Measurements from ENCODE around the gene NQO1. TPM values are rescaled to one million over a fixed set of nuclear protein-coding genes. Genes with fewer than 3 reads are reported as not detected.
A peak's percentile ranks its signal among the peaks of the same experiment; 100 is the strongest.
"Not testable (repeated sequence)": the region's sequence is repeated elsewhere in the genome, so short reads cannot be mapped to it uniquely, and the experiment has no call there.

Gene NQO1
- total RNA-seq, 2 experiments from 2014 or later: 7.6 to 8.1 TPM

GRCh38 chr16:69762814-69763598 is 36.6 kb upstream of the NQO1 start:
- TF ChIP-seq CTCF (IDR thresholded peaks at IDR 0.05): no peak
- CTCF ChIA-PET: interaction anchor here (1.0 to 2.6 kb wide), 4 partner anchors 8 to 54 kb away, joined by 4 to 22 read pairs (median 4); partner anchors contain the start of gene NOB1
- ATAC-seq (peak; percentile 55), DNase-seq (peak; percentile 27)
- Mint-ChIP-seq H3K27me3 (no peaks in the 10 kb centered on the region), H3K27ac (peak overlapping the region; percentile 93), H3K4me1 (ENCODE audit: low read depth) (peaks cover 39% of the 10 kb centered on the region), H3K9me3 (no peaks in the 10 kb centered on the region), H3K4me3 (peak overlapping the region; percentile 88), H3K36me3 (ENCODE audit: low read depth) (peaks cover 1% of the 10 kb centered on the region)
- POLR2A ChIA-PET: interaction anchor here (0.7 to 2.2 kb wide), 7 partner anchors 9 to 547 kb away, joined by 3 to 23 read pairs (median 4); partner anchors contain the start of genes NOB1 and NQO1
- intact Hi-C loops (cut with micrococcal nuclease): no loop called here

GRCh38 chr16:69761983-69762813 is 35.8 kb upstream of the NQO1 start, which contains the start of gene WWP2:
TSS of gene WWP2 (plus strand) at chr16:69762332. CDS start at chr16:69787011, 24,679 bp downstream.
- ATAC-seq: peak; percentile 78
- DNase-seq: peak; percentile 80
- no peaks in the 10 kb centered on the region for H3K27me3 Mint-ChIP-seq
- ChIA-PET CTCF (interaction anchor here (0.5 to 2.6 kb wide), 5 partner anchors 7 to 493 kb away, joined by 3 to 22 read pairs (median 4); partner anchors contain the start of gene NOB1), POLR2A (interaction anchor here (0.9 to 2.2 kb wide), 10 partner anchors 8 to 422 kb away, joined by 3 to 23 read pairs (median 4); partner anchors contain the start of genes NOB1, NQO1 and TERF2)
- H3K36me3 Mint-ChIP-seq (ENCODE audit: low read depth): peaks cover 1% of the 10 kb centered on the region
- peak within 1 kb of the TSS; percentile 88 for H3K4me3 Mint-ChIP-seq
- no peaks in the 10 kb centered on the region for H3K9me3 Mint-ChIP-seq
- peak within 1 kb of the TSS; percentile 93 for H3K27ac Mint-ChIP-seq
- intact Hi-C loops (cut with micrococcal nuclease): no loop called here
- no peak for TF ChIP-seq CTCF (IDR thresholded peaks at IDR 0.05)
- H3K4me1 Mint-ChIP-seq (ENCODE audit: low read depth): peaks cover 31% of the 10 kb centered on the region

- H3K9me3 Mint-ChIP-seq; ATAC-seq; H3K27me3 Mint-ChIP-seq; DNase-seq; H3K27ac Mint-ChIP-seq; H3K4me3 Mint-ChIP-seq; CTCF ChIA-PET; intact Hi-C loops (cut with micrococcal nuclease): not testable (repeated sequence)
- H3K4me1 Mint-ChIP-seq (ENCODE audit: low read depth): peaks cover 17% of the 10 kb centered on the region
- peaks cover 20% of the 10 kb centered on the region for H3K36me3 Mint-ChIP-seq (ENCODE audit: low read depth)
- POLR2A ChIA-PET: interaction anchor here (0.6 to 0.8 kb wide), 2 partner anchors 16 to 173 kb away, joined by 3 read pairs; no protein-coding TSS in a partner anchor
These were observed 31.0 kb upstream of the NQO1 start for GRCh38 chr16:69757375-69757774.

- Mint-ChIP-seq H3K27me3 (no peaks in the 10 kb centered on the region), H3K27ac (no peak overlapping the region), H3K36me3 (ENCODE audit: low read depth) (peaks cover 27% of the 10 kb centered on the region), H3K4me3 (no peak overlapping the region), H3K9me3 (no peaks in the 10 kb centered on the region), H3K4me1 (ENCODE audit: low read depth) (peaks cover 23% of the 10 kb centered on the region)
- POLR2A ChIA-PET: interaction anchor here (0.6 to 0.8 kb wide), 2 partner anchors 15 to 174 kb away, joined by 3 read pairs; no protein-coding TSS in a partner anchor
- ATAC-seq (no peak), DNase-seq (no peak)
- no peak for TF ChIP-seq CTCF (IDR thresholded peaks at IDR 0.05)
- CTCF ChIA-PET: no interaction called here
- intact Hi-C loops (cut with micrococcal nuclease): no loop called here
These were observed 30.3 kb upstream of the NQO1 start for GRCh38 chr16:69756705-69757104.
